GM19467 (cell line): ENCODE data around the gene CSTB.
A peak's percentile ranks its signal among the peaks of the same experiment; 100 is the strongest.
"Not testable (repeated sequence)": the region's sequence is repeated elsewhere in the genome, so short reads cannot be mapped to it uniquely, and the experiment has no call there.

ENCODE experiments used
- ATAC-seq: cut with Tn5 transposase; IDR thresholded peaks from one replicate; pipeline ENCODE4 v1.9.1; 2021; ENCODE audit warnings: mild to moderate bottlenecking, moderate library complexity; ENCODE audit not compliant: unreplicated experiment

CSTB gene

GRCh38 chr21:43775795-43776430 lies at the start of gene CSTB:
TSS of gene CSTB (minus strand) at chr21:43776308. CDS start at chr21:43776269, 39 bp downstream.
- ATAC-seq: peak; percentile 59

- ATAC-seq: no peak
Measured at GRCh38 chr21:43825242-43825935, 49.3 kb upstream of the CSTB start.

- ATAC-seq: no peak
Measured at GRCh38 chr21:43824333-43825241, 48.5 kb upstream of the CSTB start.

DNA sequence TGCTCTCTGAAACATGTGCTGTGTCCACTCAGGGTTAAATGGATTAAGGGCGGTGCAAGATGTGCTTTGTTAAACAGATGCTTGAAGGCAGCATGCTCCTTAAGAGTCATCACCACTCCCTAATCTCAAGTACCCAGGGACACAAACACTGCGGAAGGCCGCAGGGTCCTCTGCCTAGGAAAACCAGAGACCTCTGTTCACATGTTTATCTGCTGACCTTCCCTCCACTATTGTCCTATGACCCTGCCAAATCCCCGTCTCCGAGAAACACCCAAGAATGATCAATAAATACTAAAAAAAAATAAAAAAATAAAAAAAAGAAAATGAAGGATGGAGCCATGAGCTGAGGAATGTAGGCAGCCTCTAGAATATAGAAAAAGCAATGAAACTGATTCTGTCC lies 46.6 kb upstream of the CSTB start:
- not testable (repeated sequence) for ATAC-seq

GRCh38 chr21:43822166-43822565 lies 46.1 kb upstream of the CSTB start:
- not testable (repeated sequence) for ATAC-seq

DNA sequence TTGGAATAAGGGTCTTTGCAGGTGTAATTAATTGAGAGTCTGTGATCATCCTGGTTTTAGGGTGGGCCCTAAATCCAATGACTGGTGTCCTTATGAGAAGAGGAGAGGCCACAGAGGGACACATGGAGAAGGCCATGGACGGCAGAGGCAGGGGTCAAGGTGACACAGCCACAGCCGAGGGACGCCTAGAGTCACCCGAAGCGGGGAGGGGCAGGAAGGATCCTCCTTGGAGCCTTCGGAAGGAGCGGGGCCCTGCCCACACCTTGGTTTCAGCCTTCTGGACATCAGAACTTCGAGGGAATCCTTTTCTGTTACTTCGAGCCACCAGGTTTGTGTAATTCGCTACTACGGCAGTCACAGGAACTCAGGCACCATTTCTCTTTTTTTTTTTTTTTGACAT lies 44.4 kb upstream of the CSTB start:
- ATAC-seq: no peak

GRCh38 chr21:43819511-43820405 lies 43.6 kb upstream of the CSTB start:
- ATAC-seq: no peak

- no peak for ATAC-seq
Measured at GRCh38 chr21:43818685-43819084, 42.6 kb upstream of the CSTB start.

- ATAC-seq: no peak
Measured at GRCh38 chr21:43817157-43818086, 41.3 kb upstream of the CSTB start.

DNA sequence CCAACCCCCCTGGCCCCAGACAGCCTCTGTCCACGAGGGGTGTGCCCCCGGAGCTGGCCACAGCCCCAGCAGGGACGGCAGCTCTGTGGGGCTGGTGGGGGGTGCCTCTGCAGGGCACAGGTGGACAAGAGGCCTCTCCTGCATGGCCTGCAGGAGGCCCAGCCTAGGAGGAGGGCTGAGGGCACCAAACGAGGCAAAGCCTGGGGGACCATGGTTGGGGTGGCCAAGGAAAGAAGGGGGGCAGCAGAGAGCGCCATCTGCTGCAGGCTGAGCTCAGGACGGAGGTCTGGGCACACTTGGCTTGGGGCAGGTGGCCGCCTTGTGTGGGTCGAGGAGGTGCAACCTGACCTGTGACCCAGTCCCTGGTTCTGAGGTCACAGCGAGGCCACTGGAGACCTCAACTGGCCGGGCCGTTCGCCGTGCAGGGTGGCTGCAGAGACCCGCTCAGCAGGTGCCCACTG lies 40.5 kb upstream of the CSTB start:
- no peak for ATAC-seq

GRCh38 chr21:43815991-43816390 lies 39.9 kb upstream of the CSTB start:
- ATAC-seq: no peak

DNA sequence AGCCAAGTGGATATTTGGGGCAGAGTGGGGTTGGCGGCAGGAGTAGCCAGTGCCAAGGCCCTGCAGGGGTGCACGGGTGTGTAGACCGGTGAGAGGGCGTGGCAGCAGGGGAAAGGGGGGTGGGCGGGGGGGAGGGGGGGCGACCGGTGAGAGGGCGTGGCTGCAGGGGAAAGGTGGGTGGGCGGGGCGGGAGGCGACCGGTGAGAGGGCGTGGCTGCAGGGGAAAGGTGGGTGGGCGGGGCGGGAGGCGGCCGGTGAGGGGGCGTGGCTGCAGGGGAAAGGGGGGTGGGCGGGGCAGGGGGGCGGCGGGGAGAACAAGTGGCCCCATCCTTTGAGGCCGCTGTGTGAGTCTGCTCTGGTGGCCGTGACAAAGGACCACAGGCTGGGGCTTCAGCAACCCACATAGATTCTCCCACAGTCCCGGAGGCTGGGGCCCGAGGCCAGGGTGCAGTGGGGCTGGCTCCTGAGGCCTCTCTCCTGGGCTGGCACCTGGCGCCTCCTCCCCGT lies 39.1 kb upstream of the CSTB start:
- ATAC-seq: no peak

GRCh38 chr21:43814215-43815106 lies 38.4 kb upstream of the CSTB start:
- ATAC-seq: no peak

DNA sequence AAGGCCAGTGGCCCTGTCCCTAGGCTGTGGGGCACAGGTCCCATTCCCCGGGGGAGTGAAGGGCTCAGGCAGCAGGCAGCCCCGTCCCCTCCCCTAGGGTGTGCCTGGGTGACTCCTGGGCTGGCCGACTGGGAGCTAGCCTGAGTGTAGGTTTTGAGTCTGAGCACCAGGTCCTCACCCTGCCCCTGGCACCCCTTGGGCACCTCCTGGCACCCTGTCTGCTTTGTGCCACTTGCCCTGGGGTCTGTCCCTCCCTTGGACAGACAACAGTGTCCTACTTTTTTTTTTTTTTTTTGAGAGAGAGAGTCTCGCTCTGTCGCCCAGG lies 37.5 kb upstream of the CSTB start:
- no peak for ATAC-seq

GRCh38 chr21:43812957-43813655 lies 37.0 kb upstream of the CSTB start:
- no peak for ATAC-seq

GRCh38 chr21:43812139-43812821 lies 36.2 kb upstream of the CSTB start:
- no peak for ATAC-seq
